EL (cell line): ENCODE measurements around the gene ADAMTS2.
"Not testable (repeated sequence)": the region's sequence is repeated elsewhere in the genome, so short reads cannot be mapped to it uniquely, and the experiment has no call there.

Experiments
- DNase-seq: peaks from one replicate; pipeline ENCODE4 v3.0.0-alpha.2; 2016

Gene ADAMTS2

DNA sequence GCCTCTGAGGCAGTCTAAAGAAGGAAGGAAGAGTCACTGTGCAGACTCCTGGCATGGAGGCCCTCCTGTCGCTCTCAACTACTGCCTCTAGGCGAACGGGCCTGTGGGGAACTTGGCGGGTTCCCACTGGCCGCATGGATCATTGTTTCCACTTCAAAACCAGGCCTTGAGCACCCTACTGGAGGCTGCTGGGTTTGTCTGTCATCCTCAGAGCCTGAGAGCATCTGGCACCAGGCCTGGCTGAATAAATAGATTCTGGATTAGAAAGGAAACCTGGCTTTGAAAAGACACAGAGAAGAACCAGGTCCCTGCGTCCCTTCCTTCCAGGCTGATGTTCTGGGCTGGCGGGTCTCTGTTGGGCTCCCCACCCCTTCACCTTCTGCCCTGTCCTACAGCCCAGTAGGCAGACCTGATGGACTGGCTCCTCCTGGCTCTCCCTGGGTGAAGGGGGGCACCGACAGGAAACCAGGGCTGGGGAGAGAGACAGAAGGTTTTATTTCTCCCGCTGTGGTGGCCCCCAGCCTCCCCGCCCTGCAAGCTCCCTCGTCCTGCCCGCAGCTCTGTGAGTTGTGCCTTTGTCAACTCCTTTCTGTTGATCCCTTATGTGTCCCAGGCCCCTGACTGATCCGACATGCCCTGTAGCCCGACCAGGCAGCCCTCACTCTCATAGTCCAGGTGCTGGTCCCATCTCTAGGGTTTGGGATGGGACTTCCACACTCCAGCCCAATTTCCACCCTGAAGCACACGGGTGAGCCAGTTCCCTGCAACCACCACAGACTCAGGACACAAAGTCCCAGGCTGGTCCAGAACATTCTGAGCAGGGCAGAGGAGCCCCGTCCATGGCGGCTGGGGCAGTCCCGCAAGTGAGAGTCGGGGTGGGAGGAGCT is 50.1 kb downstream of the ADAMTS2 start:
- DNase-seq = no peak

DNA sequence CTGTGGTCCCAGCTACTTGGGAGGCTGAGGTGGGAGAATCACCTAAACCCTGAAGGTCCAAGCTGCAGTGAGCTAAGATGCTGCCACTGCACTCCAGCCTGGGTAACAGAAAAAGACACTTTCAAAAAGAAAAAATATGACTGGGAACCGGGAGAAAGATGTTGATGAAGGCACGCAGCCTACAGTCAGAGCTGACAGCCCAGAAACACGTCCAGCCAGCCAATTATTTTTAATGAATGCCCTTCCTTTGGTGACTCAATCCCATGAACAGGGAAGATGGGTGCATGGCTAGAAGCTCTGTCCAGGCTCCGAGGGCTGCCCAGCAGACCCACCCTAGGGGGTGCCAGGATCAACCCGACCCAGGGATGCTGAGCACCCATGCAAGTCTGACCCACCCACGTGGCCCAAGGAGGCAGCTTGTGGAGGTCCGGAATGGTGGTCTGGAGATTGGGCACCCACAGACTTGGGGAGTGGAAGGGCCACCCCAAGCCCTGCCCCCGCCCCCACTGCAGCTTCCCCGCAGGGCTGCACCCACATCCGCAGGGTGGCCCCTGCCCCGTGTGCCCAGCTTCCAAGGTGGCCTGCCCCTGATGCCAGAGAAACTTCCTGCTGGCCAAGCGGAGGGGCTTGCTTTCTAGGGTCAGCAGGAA is 51.0 kb downstream of the ADAMTS2 start:
- DNase-seq = no peak

DNA sequence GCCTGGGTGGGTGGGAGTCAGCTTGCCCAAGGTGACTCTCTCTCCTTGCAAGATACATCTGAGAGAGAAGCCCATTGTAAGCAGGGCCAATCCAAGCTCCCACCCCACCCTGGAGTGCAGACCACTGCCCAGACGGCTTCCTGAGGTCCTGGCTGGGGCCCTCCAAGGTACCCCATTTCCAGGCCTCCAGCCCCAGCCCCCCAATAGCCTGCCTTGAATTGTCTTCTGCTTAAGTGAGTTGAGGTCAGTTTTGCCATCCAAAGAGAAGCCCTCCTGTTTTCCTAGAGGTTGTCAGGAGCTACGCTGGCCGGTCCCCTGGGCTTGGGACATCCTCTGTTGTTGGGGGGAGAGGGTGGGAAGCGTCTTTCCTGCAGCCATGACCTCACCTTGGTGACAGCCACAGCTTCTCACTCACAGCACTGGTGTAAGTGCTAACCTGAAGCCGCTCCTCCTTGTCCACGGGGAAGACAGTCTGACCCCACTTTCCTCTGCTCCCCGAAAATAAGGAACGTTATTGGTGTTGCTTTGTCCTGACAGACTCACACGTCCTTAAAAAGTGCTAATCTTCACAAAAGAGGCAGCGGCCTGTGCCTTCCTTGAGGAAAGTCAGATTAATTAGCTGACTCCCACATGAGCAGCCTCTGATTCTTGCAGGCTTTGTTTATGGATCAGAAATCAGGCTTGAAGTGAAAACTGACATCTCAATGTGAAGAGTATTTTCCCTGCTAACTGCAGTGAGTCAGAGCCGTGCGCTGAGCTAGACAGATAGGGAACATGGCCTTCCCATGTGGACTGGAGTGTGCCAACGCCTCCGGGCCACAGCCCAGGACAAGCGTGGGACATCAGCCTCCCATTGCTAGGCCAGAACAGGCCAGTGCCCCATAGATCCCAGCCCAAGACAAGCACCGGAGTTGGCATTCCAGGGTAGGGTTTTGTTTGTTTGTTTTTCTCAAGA is 52.3 kb downstream of the ADAMTS2 start:
- DNase-seq = peak; percentile 32

DNA sequence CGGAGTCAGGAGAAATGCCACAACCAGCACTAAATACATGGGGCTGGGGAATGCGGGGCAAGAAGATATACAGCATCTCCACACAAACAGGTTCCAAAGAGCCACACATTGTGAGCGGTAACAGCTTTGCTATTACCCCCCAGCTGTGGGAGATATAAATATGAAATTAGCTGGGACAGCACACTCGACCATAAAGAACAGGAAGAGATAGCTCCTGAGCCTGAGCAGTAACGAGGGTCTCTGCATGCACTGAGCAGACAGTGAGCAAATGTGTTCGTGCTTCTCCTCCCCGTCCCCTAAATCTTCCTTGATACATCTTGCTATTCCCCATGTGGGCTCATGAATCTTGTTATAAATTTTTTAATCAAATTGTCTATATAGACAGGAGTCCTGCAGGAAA is 53.1 kb downstream of the ADAMTS2 start:
- DNase-seq = no peak

DNA sequence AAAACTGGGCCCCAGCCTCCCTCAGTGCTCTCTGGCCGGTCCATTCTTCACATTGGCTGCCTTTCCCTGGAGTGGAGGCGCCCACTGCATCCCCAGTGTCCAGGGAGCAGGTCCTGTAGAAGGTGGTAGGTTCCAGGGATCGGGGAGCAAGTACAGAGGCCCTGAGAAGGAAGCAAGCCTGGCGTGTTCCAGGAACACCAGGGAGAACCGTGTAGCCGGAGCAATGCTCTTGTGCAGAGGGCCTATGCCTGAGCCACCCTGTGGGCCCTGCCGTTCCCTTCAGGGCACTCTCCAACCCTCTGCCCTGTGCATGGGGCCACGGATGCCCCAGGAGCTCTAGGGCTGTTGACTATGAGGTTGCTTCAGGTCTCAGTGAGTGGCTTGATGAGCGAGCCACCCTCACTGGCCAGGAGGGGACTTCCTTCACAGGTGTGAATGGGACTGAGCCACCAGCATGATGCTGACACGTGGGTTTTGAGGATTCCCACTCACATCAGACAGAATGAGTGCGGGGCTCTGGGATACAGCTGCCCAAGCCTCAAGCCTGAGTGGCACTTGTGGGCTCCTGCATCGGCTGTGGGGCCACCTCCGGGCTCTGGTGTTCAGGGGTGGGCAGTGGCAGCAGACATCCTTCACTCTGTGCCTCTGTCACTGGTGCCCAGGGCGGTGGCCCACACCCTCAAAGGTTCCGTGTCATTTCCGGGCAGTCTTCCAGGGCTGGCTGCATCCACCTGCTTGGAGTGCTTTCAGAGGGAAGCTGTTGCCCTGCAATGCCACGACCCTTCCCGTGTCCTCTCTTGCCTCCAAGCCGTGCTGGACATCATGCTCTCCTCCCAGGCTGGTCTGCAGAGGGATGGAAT is 54.4 kb downstream of the ADAMTS2 start:
- DNase-seq = no peak

DNA sequence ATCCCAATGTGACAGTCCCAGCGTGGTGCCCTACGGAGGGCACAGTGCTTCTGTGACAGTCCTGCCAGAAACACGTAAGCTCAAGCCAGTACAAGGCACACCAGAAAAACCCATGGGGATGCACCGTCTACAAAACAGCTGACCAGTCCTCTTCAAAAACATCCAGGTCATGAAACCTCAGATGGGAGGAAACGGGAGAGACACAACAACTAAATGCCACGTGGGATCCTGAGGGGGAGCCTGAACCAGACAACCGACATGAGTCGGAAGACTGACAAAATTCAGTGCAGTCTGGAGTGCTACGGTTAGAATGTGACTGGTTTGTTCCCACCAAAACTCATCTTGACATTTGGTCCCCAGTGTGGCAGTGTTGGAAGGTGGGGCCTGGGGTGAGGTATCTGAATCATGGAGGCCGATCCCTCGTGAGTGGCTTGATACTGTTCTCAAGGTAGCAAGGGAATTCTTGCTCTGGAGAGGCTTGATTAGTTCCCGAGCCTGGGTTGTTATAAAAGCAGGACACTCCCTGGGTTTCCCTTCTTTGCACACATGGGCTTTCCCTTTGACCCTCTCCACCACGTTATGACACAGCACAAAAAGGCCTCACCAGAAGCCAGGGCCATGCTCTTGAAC is 55.4 kb downstream of the ADAMTS2 start:
- no peak for DNase-seq

DNA sequence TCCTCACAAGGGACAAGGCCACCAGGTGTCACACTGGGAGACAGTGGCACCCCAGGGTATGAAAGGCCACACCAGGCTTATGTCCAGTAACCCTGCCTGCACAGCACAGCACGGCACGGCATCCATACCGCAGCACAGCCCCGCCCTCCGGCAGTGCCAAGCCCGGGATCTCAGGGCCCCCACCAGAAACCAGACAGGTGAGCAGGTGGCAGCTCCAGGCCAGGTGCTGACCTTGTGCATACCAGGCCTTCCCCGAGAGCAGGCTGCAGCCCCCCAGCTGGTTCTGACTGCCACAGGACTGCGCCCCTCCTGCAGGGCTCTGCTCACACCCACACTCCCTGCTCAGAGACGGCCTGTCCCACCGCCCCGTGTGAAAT is 56.5 kb downstream of the ADAMTS2 start:
- no peak for DNase-seq

DNA sequence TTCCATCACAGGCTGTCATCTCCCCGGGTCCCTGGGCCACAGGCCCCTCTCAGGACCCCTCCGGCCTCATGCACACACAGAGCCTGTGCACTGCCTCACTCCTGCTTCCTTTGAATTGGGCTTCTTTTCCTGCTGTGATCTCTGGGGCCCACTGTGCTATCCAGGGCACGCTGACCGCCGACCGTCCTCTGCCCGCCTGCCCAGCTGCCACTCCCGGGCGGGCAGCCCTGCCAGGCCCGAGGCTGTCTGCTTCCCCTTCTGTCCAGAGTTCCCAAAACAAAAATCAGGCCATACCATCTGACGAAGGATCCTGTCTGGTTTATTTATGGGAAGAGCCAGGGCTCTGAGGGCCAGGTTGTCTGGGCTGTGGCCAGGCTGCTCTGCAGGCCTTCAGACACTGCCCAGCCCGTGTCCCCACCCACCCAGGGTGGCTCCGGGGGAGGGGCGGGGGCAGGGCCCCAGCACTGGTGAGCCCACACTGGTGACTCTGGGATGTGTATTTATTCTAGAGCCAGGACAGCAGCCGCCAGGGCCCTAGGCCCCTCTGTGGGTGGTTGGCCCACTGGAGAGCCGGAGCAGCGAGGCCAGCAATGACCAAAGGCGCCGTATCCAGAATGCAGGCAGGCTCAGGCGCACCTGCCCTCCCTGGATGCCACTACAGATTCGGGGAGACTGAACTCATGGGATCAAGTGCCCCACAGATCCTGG is 57.0 kb downstream of the ADAMTS2 start:
- DNase-seq = no peak

DNA sequence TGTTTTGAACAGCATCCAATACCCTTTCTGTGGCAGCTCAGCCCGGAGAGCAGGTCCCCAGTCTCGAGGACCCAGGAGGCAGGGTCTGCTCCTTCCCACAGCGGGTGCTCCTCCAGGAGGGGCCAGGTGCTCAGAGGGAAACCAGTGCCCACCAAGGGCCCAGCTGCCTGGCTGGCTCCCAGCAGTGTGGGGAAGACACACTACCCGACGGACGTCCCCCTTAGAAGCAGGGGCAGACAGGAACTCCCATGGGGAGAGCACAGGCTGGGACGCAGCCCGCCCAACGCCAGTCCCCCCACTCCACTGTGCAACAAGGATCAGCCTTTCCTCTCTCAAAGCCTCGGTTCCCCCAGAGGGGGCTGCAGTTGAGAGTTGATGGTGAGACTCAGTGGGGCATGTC is 57.6 kb downstream of the ADAMTS2 start:
- DNase-seq = no peak

DNA sequence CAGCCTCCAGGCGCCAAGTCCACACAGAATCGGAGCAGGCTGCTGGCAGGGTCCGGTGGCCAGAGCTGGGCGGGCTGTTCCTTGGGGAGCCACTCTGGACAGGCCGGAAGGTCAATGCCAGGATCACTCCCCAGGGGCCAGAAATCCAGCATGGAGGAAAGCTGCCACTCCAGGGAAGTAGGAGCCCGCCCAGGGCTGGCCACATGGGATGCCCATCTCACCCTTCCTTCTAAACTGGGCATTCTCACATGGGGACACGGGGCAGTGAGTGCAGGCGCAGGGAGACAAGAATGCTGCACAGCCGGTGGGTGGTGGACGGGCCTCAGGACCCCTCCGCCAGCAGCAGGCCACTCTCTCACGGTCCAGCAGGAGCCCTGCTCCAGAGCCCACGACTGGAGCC is 58.2 kb downstream of the ADAMTS2 start:
- no peak for DNase-seq

DNA sequence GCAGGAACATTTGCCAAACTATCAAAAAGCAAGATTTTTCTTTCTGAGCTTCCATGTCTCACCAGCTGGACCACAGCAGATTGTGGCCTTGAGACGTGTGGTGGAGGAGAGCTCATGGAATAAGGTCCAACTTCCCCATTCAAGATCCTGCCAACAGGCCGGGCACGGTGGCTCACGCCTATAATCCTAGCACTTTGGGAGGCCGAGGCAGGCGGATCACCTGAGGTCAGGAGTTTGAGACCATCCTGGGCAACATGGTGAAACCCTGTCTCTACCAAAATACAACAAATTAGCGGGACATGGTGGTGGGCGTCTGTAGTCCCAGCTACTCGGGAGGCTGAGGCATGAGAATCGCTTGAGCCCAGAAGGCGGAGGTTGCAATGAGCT is 59.5 kb downstream of the ADAMTS2 start:
- DNase-seq = not testable (repeated sequence)

DNA sequence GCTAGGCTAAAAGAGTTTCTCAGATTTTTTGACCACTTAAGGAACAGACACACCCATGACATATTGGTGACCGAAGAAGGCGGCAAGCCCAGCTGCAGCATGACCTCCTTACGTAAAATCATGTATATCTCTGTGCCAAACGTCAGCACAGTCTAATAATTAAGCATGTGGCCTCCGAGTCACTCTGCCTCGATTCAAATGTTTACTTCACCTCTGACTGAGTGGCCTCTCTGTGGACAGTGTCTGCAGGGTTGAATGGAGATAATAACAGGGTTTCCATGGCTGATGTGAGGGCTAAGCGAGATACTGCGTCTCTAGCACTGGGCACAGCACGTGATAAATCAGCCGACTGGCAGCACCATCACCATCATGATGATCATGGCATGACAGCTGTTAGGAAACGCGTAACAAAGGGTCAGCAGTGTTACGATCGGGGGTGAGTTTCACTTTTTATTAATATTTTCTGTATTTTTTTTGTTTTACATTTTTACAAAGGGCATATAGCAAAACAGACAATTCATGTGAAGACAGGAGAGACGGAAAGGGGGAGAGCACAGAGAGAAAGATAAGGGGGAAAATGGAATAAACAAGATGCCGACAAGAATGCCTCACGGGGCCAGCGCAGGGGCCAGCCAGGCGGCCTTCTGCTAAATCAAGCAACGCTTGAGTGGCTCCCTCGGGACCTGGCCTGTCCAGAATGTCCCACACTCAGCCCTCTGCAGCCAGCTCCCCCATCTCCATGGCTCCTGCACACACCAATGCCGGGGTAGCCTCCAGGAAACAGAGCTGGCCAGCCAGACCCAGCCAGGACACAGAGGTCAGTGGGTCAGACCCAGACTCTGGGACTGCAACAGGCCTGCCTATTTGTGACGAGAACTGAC is 60.3 kb downstream of the ADAMTS2 start:
- DNase-seq = no peak

DNA sequence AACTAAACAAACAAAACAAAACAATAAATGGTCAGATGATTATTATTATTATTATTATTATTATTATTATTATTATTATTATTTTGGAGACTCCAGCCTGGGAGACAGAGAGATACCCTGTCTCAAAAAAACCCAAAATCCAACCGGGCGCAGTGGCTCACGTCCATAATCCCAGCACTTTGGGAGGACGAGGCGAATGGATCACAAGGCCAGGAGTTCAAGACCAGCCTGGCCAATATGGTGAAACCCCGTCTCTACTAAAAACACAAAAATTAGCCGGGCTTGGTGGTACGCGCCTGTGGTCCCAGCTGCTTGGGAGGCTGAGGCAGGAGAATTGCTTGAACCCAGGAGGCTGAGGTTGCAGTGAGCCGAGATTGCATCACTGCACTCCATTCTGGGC is 61.4 kb downstream of the ADAMTS2 start:
- not testable (repeated sequence) for DNase-seq

DNA sequence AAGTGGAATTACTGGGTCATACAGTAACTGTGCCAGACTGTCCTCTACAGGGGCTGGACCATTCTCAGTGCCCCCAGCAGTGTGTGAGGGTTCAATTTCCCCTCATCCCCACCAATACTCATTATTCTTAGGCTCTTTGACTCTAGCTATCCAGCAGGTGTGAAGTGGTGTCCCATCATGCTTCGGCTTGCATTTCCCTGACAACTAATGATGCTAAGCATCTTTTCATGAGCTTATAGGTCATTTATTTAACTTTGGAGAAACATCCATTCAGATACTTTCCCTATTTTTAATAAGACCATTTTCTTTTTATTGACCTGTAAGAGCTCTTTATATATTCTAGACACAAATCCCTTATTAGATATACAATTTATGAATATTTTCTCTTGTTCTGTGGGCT is 63.6 kb downstream of the ADAMTS2 start:
- DNase-seq = no peak

DNA sequence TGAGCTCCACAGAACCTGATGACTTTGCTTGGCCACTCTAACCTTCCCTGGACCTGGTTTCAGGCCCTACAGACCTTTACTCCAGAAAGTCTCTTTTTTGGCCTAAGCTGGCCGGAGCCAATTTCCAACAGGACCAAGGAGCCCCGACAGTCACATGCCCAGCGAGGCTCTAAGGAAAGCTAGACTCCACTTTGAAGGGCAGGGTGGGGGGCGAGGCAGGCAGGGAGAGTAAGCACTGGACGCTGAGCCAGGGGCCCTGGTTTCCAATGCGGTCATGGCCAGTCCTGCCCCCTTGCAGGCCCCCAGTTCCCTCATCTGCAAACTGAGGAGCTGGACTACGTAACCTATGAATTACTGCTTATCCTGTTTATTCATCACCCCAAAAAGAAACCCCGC is 65.2 kb downstream of the ADAMTS2 start:
- DNase-seq = no peak

DNA sequence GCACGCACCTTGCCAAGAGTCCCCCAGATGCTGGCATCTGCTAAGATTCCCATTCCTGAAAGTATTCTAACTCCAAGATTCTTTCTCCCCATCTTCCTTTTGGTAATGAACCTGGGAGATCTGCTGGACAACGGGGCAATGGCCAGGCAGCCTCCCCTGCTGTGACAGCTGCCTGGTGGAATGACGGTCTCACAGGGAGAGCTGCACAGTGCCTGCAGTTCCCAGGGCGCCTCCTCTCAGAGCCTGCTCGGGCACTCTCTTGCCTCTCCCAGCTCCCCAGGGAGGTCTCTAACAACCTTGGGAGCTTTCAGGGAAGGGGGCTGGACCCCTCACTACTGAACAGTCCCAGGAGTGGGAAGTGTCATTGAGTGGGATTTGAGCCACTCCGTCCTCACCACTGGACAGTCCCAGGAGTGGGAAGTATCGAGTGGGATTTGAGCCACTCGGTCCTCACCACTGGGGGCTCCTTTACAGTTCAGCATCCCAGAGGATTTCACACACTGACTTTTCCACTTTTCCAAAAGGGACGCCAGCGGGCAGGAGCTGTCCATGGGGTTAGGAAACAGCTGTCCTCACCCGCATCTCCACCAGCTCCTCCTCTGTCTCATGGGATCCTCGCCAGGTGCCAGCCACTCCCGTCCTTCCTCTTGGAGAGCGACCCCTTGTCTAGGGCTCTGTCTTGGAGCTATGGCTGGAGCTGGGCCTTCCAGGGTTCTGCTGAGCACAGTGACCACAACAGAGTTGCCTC is 65.7 kb downstream of the ADAMTS2 start:
- no peak for DNase-seq

DNA sequence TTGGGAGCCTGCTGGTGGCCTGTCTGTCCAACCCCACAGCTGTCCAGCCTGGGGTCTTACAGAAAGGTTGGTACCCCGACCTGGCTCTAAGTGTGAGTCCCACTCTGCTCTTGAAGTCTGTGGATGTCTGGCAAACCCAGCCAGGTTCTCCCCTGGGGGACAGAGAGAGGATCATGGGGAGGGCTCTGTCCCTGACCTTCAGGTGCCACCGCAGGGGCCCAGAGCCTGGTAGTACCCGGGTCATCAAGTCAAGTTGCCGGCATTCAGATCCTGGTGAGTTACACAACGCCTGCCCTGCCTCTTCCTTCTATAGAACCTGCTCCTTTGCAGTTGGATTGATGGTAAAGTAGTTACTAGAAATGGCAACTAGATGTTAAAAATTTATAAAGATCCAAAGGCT is 66.7 kb downstream of the ADAMTS2 start:
- no peak for DNase-seq

DNA sequence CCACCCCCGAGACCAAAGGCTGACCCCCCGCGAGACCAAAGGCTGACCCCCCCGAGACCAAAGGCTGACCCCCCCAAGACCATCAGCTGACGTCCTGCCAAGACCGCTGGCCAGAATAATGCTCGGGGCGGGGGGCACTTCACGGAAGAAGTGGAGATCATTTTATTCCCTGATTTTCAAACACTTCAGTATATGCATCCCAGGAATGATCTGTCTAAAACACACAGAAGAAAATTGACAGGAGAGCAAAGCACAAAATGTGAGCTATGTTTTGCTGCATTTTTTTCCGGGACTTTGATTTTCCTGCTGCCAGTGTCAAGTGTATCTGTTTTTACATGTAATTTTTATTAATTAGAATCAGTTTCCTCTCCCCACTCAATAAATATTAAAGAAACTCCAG is 67.1 kb downstream of the ADAMTS2 start:
- DNase-seq = no peak

DNA sequence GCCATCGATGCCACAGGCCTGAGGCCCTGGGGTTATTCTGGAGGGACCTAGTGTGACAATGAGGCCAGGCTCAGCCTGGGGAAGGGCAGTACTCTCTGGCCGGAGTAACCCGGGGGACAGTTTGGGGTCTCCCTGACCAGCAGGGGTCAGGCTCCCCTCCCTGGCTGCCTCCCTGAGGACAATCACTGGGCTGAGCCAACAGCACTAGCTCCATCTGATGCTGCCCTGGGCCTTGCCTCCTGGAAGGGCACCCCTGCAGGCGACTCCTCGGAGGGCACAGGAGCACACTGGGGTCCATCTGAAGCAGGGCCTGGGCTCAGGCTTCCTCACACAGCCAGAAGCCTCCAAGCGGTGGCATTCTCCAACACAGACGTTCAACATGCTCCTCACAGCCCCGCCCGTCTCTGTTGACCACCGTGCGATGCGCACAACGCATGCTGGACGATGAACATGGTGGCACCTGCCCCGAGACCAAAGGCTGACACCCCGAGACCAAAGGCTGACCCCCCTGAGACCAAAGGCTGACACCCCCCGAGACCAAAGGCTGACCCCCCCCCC is 68.3 kb downstream of the ADAMTS2 start:
- no peak for DNase-seq
